Pulmonary artery endothelial cell (primary cell): ENCODE data around the gene ENTPD6. TPM values are rescaled to one million over a fixed set of nuclear protein-coding genes. Genes with fewer than 3 reads are reported as not detected.

ENCODE experiments used
- DNase-seq: peaks from one replicate; pipeline ENCODE4 v3.0.0-alpha.2; 2011; ENCODE audit warnings: low read depth, low spot score
- total RNA-seq: library from RNA; depleted of rRNA; stranded (reverse); fragments of >200 nt; gene quantifications from 2 replicates; pipeline ENCODE4 v1.2.3, GENCODE V29; 2014

The ENTPD6 gene
- total RNA-seq, 1 donor from 2014 or later = 56.3 TPM

DNA sequence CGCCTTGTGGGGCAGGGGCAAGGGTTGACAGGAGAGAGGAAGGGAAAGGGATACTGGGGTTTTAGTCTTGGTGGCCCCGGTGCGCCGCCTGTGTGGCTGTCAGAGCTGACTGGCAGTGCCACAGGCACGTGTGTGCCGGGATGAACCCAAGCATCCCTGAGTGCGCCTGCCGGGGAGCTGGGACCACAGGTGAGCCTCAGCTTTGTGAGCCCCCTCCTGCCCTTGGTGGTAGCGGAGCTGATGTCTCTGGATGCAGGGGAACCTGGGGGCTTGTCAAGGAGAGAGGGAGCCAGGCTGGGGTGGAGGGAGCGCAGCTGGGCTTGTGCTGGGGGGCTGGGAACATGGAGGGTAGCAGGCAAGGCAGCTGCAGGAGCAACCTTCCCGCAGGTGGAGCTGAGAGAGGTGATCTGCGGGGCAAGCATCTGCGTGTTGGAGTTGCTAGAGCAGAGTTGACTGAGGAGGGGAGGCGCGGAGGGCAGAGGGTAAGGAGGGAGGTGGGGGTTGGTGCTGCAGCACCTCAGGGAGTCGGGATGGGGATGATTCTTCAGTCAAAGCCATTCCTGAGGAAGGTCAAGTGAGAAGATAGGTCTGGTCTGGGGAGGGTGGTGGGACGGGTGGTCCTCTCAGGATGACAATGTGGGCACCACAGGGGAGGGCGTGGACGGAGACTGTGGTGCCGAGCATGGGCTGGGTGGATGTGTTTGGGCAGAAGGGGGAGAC is 80.5 kb downstream of the ENTPD6 start:
- DNase-seq = no peak

Other genes with a start within 250 kb of the ENTPD6 start
- not detected in 2 replicates for gene CST7, start 246.4 kb upstream of the ENTPD6 start, total RNA-seq
- gene APMAP, start 203.0 kb upstream of the ENTPD6 start, total RNA-seq = 134 and 136 TPM in 2 replicates
- gene ACSS1, start 137.6 kb upstream of the ENTPD6 start, total RNA-seq = 5.9 and 22.0 TPM in 2 replicates
- not detected in 2 replicates for gene VSX1, start 113.6 kb upstream of the ENTPD6 start, total RNA-seq
- gene PYGB, start 52.4 kb downstream of the ENTPD6 start, total RNA-seq = 107 and 111 TPM in 2 replicates
- gene ABHD12, start 195.1 kb downstream of the ENTPD6 start, total RNA-seq = 25.9 and 30.1 TPM in 2 replicates
- 20.0 and 34.6 TPM in 2 replicates for gene GINS1, start 212.0 kb downstream of the ENTPD6 start, total RNA-seq